ENCODE results near the gene DTD1. TPM values are rescaled to one million over a fixed set of nuclear protein-coding genes. Genes with fewer than 3 reads are reported as not detected.

The DTD1 gene
- total and polyA plus RNA-seq, 3 donors from 2014 or later: 34.6 to 41.6 (median 39.9) TPM

DNA sequence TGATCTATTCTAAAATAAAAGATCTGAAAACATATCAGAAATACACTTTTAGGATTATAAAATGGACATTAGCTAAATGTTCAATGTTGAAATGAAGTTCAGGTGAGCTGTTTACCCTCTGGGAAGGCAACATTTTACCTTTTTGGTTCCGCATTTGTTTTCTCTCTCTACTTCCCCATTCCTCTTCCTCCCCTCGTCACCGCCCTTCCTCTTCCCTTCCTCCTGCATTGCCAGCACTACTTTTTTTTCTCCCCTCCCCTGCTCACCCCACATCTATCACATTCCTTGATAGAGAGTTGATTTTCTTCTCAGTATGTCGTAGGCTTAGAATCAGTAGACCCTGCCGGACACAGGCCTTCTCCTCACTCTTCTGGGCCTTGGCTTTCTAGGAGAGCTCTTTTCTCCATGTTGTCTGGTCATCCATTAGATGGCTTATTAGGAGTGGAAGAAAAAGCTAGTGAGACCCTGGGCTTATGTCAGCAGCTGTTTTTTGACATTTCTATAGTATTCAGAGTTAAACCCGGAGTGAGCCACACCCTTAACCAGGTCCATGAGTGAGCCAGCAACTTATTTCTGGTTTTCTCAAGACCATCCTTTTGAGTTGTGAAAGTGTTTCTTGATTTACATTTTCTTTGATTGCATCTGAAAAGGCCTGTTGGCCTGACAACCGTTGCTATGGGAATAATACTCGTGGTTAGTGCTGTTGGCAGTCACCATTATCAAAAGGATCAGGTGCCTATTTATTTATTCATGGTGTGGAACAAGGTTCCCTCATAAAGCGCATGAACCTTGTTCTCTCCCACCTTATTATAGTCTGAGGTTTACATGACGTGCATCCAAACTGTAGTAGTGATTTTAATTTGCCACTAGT is 90.9 kb downstream of the DTD1 start:
- no peak for DNase-seq
- H3K4me3 ChIP-seq: no peak overlapping the region

GRCh38 chr20:18683839-18684238 is 96.0 kb downstream of the DTD1 start:
- intact Hi-C loops (cut with DNase I; ENCODE audit: low total_unique reads): no loop called here
- H3K27ac ChIP-seq: no peak overlapping the region
- DNase-seq: no peak
- H3K27me3 ChIP-seq: no peaks in the 10 kb centered on the region
- H3K9me3 ChIP-seq: no peaks in the 10 kb centered on the region
- H3K4me3 ChIP-seq: no peak overlapping the region
- H3K36me3 ChIP-seq (ENCODE audit: low read depth, missing control alignments): no peaks in the 10 kb centered on the region
- TF ChIP-seq CTCF (IDR thresholded peaks at IDR 0.05) (no peak), POLR2A (IDR thresholded peaks at IDR 0.05) (no peak)
- peaks cover 9% of the 10 kb centered on the region for H3K4me1 ChIP-seq

More for the DNA sequence above, 90.9 kb downstream of the DTD1 start:
- Histone ChIP-seq H3K27ac (no peak overlapping the region), H3K27me3 (no peaks in the 10 kb centered on the region), H3K4me1 (peaks cover 9% of the 10 kb centered on the region), H3K9me3 (no peaks in the 10 kb centered on the region), H3K36me3 (ENCODE audit: low read depth, missing control alignments) (no peaks in the 10 kb centered on the region)
- 76 to 82% methylated on average over 10 of the region's 10 CpGs for WGBS, 2 donors
- TF ChIP-seq POLR2A (IDR thresholded peaks at IDR 0.05): no peak
- TF ChIP-seq CTCF (IDR thresholded peaks at IDR 0.05): no peak
- intact Hi-C loops (cut with DNase I; ENCODE audit: low total_unique reads): no loop called here

- intact Hi-C loops (cut with DNase I; ENCODE audit: low total_unique reads): no loop called here
- no peak for TF ChIP-seq POLR2A (IDR thresholded peaks at IDR 0.05)
- TF ChIP-seq CTCF (IDR thresholded peaks at IDR 0.05): no peak
- peaks cover 9% of the 10 kb centered on the region for H3K4me1 ChIP-seq
- DNase-seq: no peak
- H3K36me3 ChIP-seq (ENCODE audit: low read depth, missing control alignments): no peaks in the 10 kb centered on the region
- WGBS, 2 donors: 90 to 100% methylated on average over 2 of the region's 2 CpGs
- no peak overlapping the region for H3K4me3 ChIP-seq
- no peak overlapping the region for H3K27ac ChIP-seq
- no peaks in the 10 kb centered on the region for H3K9me3 ChIP-seq
- H3K27me3 ChIP-seq: no peaks in the 10 kb centered on the region
These were observed 96.9 kb downstream of the DTD1 start for GRCh38 chr20:18684775-18685174.

DNA sequence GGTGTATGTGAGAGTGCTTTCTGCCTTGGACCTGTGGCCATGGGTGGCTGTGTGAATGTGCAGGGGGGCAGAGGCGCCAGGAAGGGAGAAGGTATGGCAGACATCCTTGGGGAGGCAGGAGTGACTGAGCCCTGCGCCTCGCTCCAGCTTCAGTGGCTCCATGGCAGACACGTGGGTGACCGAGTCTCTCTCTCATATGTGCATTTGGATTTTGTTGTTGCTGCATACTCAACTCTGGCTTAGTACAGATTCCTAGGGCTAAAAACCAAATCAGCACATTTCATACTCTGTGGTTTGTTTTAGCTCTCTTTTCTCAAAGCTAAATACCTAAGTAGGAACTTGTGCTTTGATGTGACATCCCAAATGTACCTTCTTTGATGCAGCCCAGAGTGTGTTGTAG is 97.6 kb downstream of the DTD1 start:
- peaks cover 9% of the 10 kb centered on the region for H3K4me1 ChIP-seq
- intact Hi-C loops (cut with DNase I; ENCODE audit: low total_unique reads): no loop called here
- no peak overlapping the region for H3K4me3 ChIP-seq
- no peaks in the 10 kb centered on the region for H3K27me3 ChIP-seq
- H3K9me3 ChIP-seq: no peaks in the 10 kb centered on the region
- H3K36me3 ChIP-seq (ENCODE audit: low read depth, missing control alignments): no peaks in the 10 kb centered on the region
- H3K27ac ChIP-seq: no peak overlapping the region
- DNase-seq: no peak
- 92 to 94% methylated on average over 5 of the region's 5 CpGs for WGBS, 2 donors
- no peak for TF ChIP-seq POLR2A (IDR thresholded peaks at IDR 0.05)

DNA sequence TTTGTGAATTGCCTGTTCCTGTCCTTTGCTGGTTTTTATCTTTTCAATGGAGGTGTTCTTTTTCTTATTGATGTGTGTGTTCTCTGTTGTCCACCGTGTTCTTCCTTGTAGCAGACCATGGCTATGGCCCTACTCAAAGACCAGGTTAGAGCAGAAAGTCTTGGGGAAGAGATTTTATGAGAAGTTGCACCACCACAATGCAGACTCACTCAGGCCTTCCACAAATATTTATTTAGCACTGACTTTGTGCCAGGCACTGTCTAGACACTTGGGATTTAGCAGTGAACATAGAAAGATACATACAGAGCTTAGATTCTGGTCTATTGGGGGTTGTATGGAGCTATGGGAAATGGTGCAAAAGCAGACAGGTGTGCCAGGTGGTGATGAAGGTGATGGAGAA is 98.8 kb downstream of the DTD1 start:
- intact Hi-C loops (cut with DNase I; ENCODE audit: low total_unique reads): no loop called here
- Histone ChIP-seq H3K27me3 (no peaks in the 10 kb centered on the region), H3K9me3 (no peaks in the 10 kb centered on the region), H3K4me3 (no peak overlapping the region), H3K36me3 (ENCODE audit: low read depth, missing control alignments) (no peaks in the 10 kb centered on the region), H3K27ac (no peak overlapping the region), H3K4me1 (no peaks in the 10 kb centered on the region)
- WGBS, 2 donors: 85 to 94% methylated on average over 1 of the region's 1 CpG
- DNase-seq: no peak
- TF ChIP-seq POLR2A (IDR thresholded peaks at IDR 0.05): no peak
- no peak for TF ChIP-seq CTCF (IDR thresholded peaks at IDR 0.05)

Measured in testis (tissue), 3 donors.